Endothelial cell of umbilical vein (primary cell): Measurements from ENCODE around the gene AZI2. TPM values are rescaled to one million over a fixed set of nuclear protein-coding genes. Genes with fewer than 3 reads are reported as not detected.

ENCODE experiments used
- BruUV-seq: library from RNA; stranded (reverse); fragments of 400-500 nt; replicated peaks from 2 replicates; lab custom pipeline; 2021; lab: Mats Ljungman, UMichigan
- CTCF ChIA-PET: fragments of 300-600, 350-600 bp; sonication (Branson Sonifier 250); formaldehyde crosslinking; loops from one replicate; lab custom pipeline; 2021; ENCODE audit warnings: antibody characterized with exemption, inconsistent platforms; lab: Charles Lee
- POLR2A ChIA-PET: fragments of 300-600, 350-600 bp; sonication (Branson Sonifier 250); formaldehyde crosslinking; loops from one replicate; lab custom pipeline; 2021; ENCODE audit warnings: antibody characterized with exemption, inconsistent platforms; lab: Charles Lee
- DNase-seq: peaks from one replicate; pipeline ENCODE4 v3.0.0-alpha.2; 2011; ENCODE audit warnings: low read depth, low spot score
- FAIRE-seq: peaks from 2 replicates; lab custom pipeline; 2011; peaks lifted over from hg19 to GRCh38; lab: Jason Lieb, UNC
- H2AFZ ChIP-seq: 2 replicates; pipeline ENCODE4 v1.6.0; 2012; ENCODE audit warnings: low read depth, low read length, control low read depth, inconsistent platforms
- H3K27ac ChIP-seq: 2 replicates; pipeline ENCODE4 v1.5.1; 2011; ENCODE audit warnings: low read depth, mild to moderate bottlenecking, control low read depth, low read length, moderate library complexity; ENCODE audit not compliant: insufficient read depth
- H3K27me3 ChIP-seq, 2 experiments: 2 replicates each; pipeline versions ENCODE4 v1.6.0 to v1.6.1; 2011; ENCODE audit warnings: low read length in 2 of 2, mixed read lengths in 1 of 2; ENCODE audit not compliant: control insufficient read depth in 2 of 2, insufficient read depth in 2 of 2
- H3K36me3 ChIP-seq, 2 experiments: 2 replicates in 1 of 2; 3 replicates in 1 of 2; pipeline ENCODE4 v1.5.1; 2011; ENCODE audit warnings: low read length in 2 of 2, mild to moderate bottlenecking in 1 of 2, moderate library complexity in 1 of 2; ENCODE audit not compliant: control insufficient read depth in 2 of 2, insufficient read depth in 2 of 2; ENCODE audit errors: extremely low read depth in 1 of 2
- H3K4me1 ChIP-seq: 3 replicates; pipeline ENCODE4 v1.5.1; 2011; ENCODE audit warnings: mild to moderate bottlenecking, low read length; ENCODE audit not compliant: control insufficient read depth, insufficient read depth; ENCODE audit errors: extremely low read depth
- H3K4me2 ChIP-seq: 2 replicates; pipeline ENCODE4 v1.6.1; 2011; ENCODE audit warnings: low read length, control low read depth, mixed read lengths; ENCODE audit not compliant: insufficient read depth
- H3K4me3 ChIP-seq, 3 experiments: fragments of 200-600 bp in 1 of 3; sonication (generic), shearing (Covaris generic) in 1 of 3; replicated peaks in 1 of 3; 2 replicates each; pipeline ENCODE4 v1.5.1; 2011 to 2016; ENCODE audit warnings: control low read depth in 3 of 3, low read length in 3 of 3, mild to moderate bottlenecking in 2 of 3, inconsistent platforms in 1 of 3, low read depth in 1 of 3, moderate library complexity in 1 of 3; ENCODE audit not compliant: insufficient read depth in 1 of 3
- H3K79me2 ChIP-seq: 2 replicates; pipeline ENCODE4 v1.6.0; 2012; ENCODE audit warnings: low read length, inconsistent platforms; ENCODE audit not compliant: control insufficient read depth, insufficient read depth
- H3K9ac ChIP-seq: replicated peaks from 2 replicates; pipeline ENCODE3; 2011; ENCODE audit warnings: low read length, control low read depth; ENCODE audit not compliant: insufficient read depth; ENCODE audit errors: extremely low read depth
- H3K9me1 ChIP-seq: replicated peaks from 3 replicates; pipeline ENCODE4 v1.6.0; 2011; ENCODE audit warnings: mild to moderate bottlenecking, low read length; ENCODE audit not compliant: control insufficient read depth, insufficient read depth; ENCODE audit errors: extremely low read depth
- H3K9me3 ChIP-seq: replicated peaks from 2 replicates; pipeline ENCODE4 v1.5.1; 2012; ENCODE audit warnings: low read length, inconsistent platforms; ENCODE audit not compliant: control insufficient read depth, insufficient read depth
- H4K20me1 ChIP-seq: replicated peaks from 2 replicates; pipeline ENCODE3; 2011; ENCODE audit warnings: mild to moderate bottlenecking, low read length; ENCODE audit not compliant: control insufficient read depth, insufficient read depth; ENCODE audit errors: extremely low read depth
- EZH2 ChIP-seq: IDR thresholded peaks from 2 replicates; pipeline ENCODE4 v1.6.1; 2012; ENCODE audit warnings: borderline replicate concordance, low read depth, mild to moderate bottlenecking, moderate library complexity, low read length, inconsistent platforms; ENCODE audit not compliant: severe bottlenecking
- FOS ChIP-seq: IDR thresholded peaks from 2 replicates; pipeline ENCODE4 v1.6.1; 2011; ENCODE audit warnings: mild to moderate bottlenecking, low read length, moderate library complexity, borderline replicate concordance; ENCODE audit not compliant: insufficient read depth
- GATA2 ChIP-seq: IDR thresholded peaks from 2 replicates; pipeline ENCODE4 v1.7.0; 2011; ENCODE audit warnings: low read depth, mild to moderate bottlenecking, moderate library complexity, mixed read lengths, low read length; ENCODE audit not compliant: insufficient read length, insufficient read depth
- JUN ChIP-seq: IDR thresholded peaks from 2 replicates; pipeline ENCODE4 v1.6.1; 2011; ENCODE audit warnings: borderline replicate concordance, low read depth; ENCODE audit not compliant: insufficient read length, insufficient read depth
- MYC ChIP-seq: IDR thresholded peaks from one replicate; pipeline ENCODE4 v1.6.1; 2011; ENCODE audit warnings: mild to moderate bottlenecking, low read depth, low read length
- POLR2AphosphoS5 ChIP-seq: IDR thresholded peaks from 2 replicates; pipeline ENCODE4 v1.6.1; 2012; ENCODE audit warnings: low read depth, mild to moderate bottlenecking, control low read depth, low read length, moderate library complexity; ENCODE audit not compliant: insufficient read depth
- dilution Hi-C: fragments of 300-500 bp; cut with MboI; formaldehyde crosslinking; loops from one replicate; pipeline ENCODE4 v1.15.0; 2019; ENCODE audit warnings: low sequenced_read_pairs; ENCODE audit not compliant: extremely low pct_ligation_motif_present
- intact Hi-C: fragments of 100-400 bp; cut with micrococcal nuclease; formaldehyde crosslinking; loops from one replicate; pipeline ENCODE4 v1.10.0; 2022
- polyA plus RNA-seq, 4 experiments: library from polyadenylated mRNA; depleted of rRNA in 3 of 4; stranded (reverse) in 3 of 4; unstranded in 1 of 4; fragments of >200 nt; gene quantifications; 2 replicates each; pipeline versions ENCODE4 v1.2.1 to v1.2.3, GENCODE V29; 2011 to 2012; ENCODE audit warnings: missing spikeins in 1 of 4
- total RNA-seq: library from RNA; stranded (reverse); gene quantifications from 2 replicates; pipeline ENCODE4 v1.2.3, GENCODE V29; 2021
- TF ChIP-seq, protein P1 (sequence below), 2 donors: IDR thresholded peaks; 1 replicate in 1 of 2; 2 replicates in 1 of 2; pipeline ENCODE4 v1.5.1; 2011; ENCODE audit warnings: low read length in 2 of 2, mild to moderate bottlenecking in 2 of 2, moderate library complexity in 2 of 2, control low read depth in 1 of 2, inconsistent platforms in 1 of 2, low read depth in 1 of 2; ENCODE audit not compliant: insufficient read depth in 1 of 2; ENCODE audit errors: extremely low read depth in 1 of 2

AZI2 gene
- total and polyA plus RNA-seq, 2 donors (not counting 3 experiments of a cell fraction or from before 2014, with no cell fraction given): 17.4 to 39.5 TPM

- no TSS peak for BruUV-seq
- FAIRE-seq: no peak
Measured at GRCh38 chr3:28295898-28296490, 52.6 kb downstream of the AZI2 start.

More at GRCh38 chr3:28295898-28296490, 52.6 kb downstream of the AZI2 start:
- Histone ChIP-seq H4K20me1 (no peaks in the 10 kb centered on the region), H3K4me2 (peak overlapping the region; percentile 82), H2AFZ (peak overlapping the region; percentile 17), H3K27ac (no peak overlapping the region), H3K9ac (no peak overlapping the region), H3K4me3 (no peak overlapping the region), H3K36me3 (no peaks in the 10 kb centered on the region), H3K4me1 (peaks cover 5% of the 10 kb centered on the region), H3K27me3 (no peaks in the 10 kb centered on the region), H3K9me1 (no peaks in the 10 kb centered on the region), H3K9me3 (no peaks in the 10 kb centered on the region), H3K79me2 (no peaks in the 10 kb centered on the region)
- POLR2A ChIA-PET: no interaction called here
- peak; percentile 32 for DNase-seq
- TF ChIP-seq POLR2AphosphoS5 (no peak), EZH2 (no peak), GATA2 (no peak), MYC (no peak), JUN (no peak), FOS (no peak)
- TF ChIP-seq, protein P1, sequence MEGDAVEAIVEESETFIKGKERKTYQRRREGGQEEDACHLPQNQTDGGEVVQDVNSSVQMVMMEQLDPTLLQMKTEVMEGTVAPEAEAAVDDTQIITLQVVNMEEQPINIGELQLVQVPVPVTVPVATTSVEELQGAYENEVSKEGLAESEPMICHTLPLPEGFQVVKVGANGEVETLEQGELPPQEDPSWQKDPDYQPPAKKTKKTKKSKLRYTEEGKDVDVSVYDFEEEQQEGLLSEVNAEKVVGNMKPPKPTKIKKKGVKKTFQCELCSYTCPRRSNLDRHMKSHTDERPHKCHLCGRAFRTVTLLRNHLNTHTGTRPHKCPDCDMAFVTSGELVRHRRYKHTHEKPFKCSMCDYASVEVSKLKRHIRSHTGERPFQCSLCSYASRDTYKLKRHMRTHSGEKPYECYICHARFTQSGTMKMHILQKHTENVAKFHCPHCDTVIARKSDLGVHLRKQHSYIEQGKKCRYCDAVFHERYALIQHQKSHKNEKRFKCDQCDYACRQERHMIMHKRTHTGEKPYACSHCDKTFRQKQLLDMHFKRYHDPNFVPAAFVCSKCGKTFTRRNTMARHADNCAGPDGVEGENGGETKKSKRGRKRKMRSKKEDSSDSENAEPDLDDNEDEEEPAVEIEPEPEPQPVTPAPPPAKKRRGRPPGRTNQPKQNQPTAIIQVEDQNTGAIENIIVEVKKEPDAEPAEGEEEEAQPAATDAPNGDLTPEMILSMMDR (IDR thresholded peaks at IDR 0.05; ENCODE audit: extremely low read depth in 1 of 2, insufficient read depth in 1 of 2, low read depth in 1 of 2, low read length in 2 of 2): no peak
- CTCF ChIA-PET: interaction anchor here (0.9 to 2.6 kb wide), 5 partner anchors 10 to 584 kb away, joined by 3 to 9 read pairs (median 6); no protein-coding TSS in a partner anchor
- dilution Hi-C loops (no loop called here), intact Hi-C loops (loop anchor here (5.0 kb wide), 1 partner anchor 54 kb away; the partner anchor contains the start of gene CMC1)
